SK-N-SH (cell line): ENCODE data around the gene STX19. TPM values are rescaled to one million over a fixed set of nuclear protein-coding genes. Genes with fewer than 3 reads are reported as not detected.

Experiments
- CTCF ChIA-PET: fragments of 300-600, 350-600 bp; formaldehyde crosslinking; extraction: SDS; loops from one replicate; lab custom pipeline; 2021; lab: Yijun Ruan, JAX
- POLR2A ChIA-PET: fragments of 350-600 bp; sonication (Branson Sonifier 250); formaldehyde crosslinking; extraction: SDS; loops from one replicate; lab custom pipeline; 2020; ENCODE audit warnings: antibody characterized with exemption, inconsistent platforms; lab: Yijun Ruan, JAX
- DNase-seq: peaks from one replicate; pipeline ENCODE4 v3.0.0; 2012
- H2AFZ ChIP-seq: fragments of 200-600 bp; sonication (generic); 2 replicates; pipeline ENCODE4 v1.8.1; 2016; ENCODE audit warnings: antibody characterized with exemption, mild to moderate bottlenecking, low read depth
- H3F3A ChIP-seq: fragments of 200-600 bp; sonication (generic); replicated peaks from 2 replicates; pipeline ENCODE3; 2016; ENCODE audit warnings: antibody characterized with exemption, mild to moderate bottlenecking; ENCODE audit not compliant: insufficient read depth
- H3K27ac ChIP-seq, 2 experiments: fragments of 200-500 bp in 1 of 2; fragments of 200-600 bp in 1 of 2; sonication (Bioruptor generic) in 1 of 2; sonication (generic), shearing (Covaris generic) in 1 of 2; 2 replicates each; pipeline versions ENCODE4 v1.5.1 to v1.6.1; 2014 to 2016; ENCODE audit warnings: low read depth in 2 of 2, inconsistent platforms in 1 of 2, low read length in 1 of 2, mild to moderate bottlenecking in 1 of 2, mixed read lengths in 1 of 2
- H3K27me3 ChIP-seq: fragments of 200-600 bp; sonication (generic), shearing (Covaris generic); 2 replicates; pipeline ENCODE4 v1.6.1; 2016; ENCODE audit warnings: mixed run types; ENCODE audit not compliant: insufficient read depth
- H3K36me3 ChIP-seq, 2 experiments: fragments of 200-500 bp in 1 of 2; fragments of 200-600 bp in 1 of 2; sonication (Bioruptor generic) in 1 of 2; sonication (generic) in 1 of 2; replicated peaks in 1 of 2; 2 replicates each; pipeline versions ENCODE3 to v1.5.1; 2014 to 2016; ENCODE audit warnings: low read length in 1 of 2, mild to moderate bottlenecking in 1 of 2; ENCODE audit not compliant: insufficient read depth in 2 of 2, control insufficient read depth in 1 of 2
- H3K4me1 ChIP-seq, 2 experiments: fragments of 200-500 bp in 1 of 2; fragments of 200-600 bp in 1 of 2; sonication (Bioruptor generic) in 1 of 2; sonication (generic), shearing (Covaris generic) in 1 of 2; 2 replicates each; pipeline versions ENCODE4 v1.5.1 to v1.6.1; 2014 to 2016; ENCODE audit warnings: low read depth in 1 of 2, low read length in 1 of 2, mixed run types in 1 of 2; ENCODE audit not compliant: insufficient read depth in 2 of 2, control insufficient read depth in 1 of 2
- H3K4me2 ChIP-seq: fragments of 200-600 bp; sonication (generic), shearing (Covaris generic); 2 replicates; pipeline ENCODE4 v1.6.1; 2017; ENCODE audit warnings: mixed run types
- H3K4me3 ChIP-seq, 2 experiments: fragments of 200-500 bp in 1 of 2; fragments of 200-600 bp in 1 of 2; sonication (Bioruptor generic) in 1 of 2; sonication (generic), shearing (Covaris generic) in 1 of 2; 2 replicates each; pipeline versions ENCODE4 v1.5.1 to v1.8.1; 2014 to 2016; ENCODE audit warnings: low read depth in 2 of 2, inconsistent platforms in 1 of 2, low read length in 1 of 2, mild to moderate bottlenecking in 1 of 2, mixed read lengths in 1 of 2, moderate library complexity in 1 of 2
- H3K79me2 ChIP-seq: fragments of 200-600 bp; sonication (generic); 2 replicates; pipeline ENCODE4 v1.8.1; 2017; ENCODE audit warnings: mild to moderate bottlenecking; ENCODE audit not compliant: insufficient read depth
- H3K9ac ChIP-seq: fragments of 200-600 bp; sonication (generic); 2 replicates; pipeline ENCODE4 v1.6.1; 2017; ENCODE audit warnings: mixed run types
- H3K9me2 ChIP-seq: fragments of 200-600 bp; sonication (generic); 2 replicates; pipeline ENCODE4 v1.6.1; 2017; ENCODE audit warnings: mixed run types
- H3K9me3 ChIP-seq: fragments of 200-600 bp; sonication (generic); 2 replicates; pipeline ENCODE4 v1.6.1; 2017; ENCODE audit warnings: mixed run types, mild to moderate bottlenecking, moderate library complexity
- H4K20me1 ChIP-seq: fragments of 200-600 bp; sonication (generic); 2 replicates; pipeline ENCODE4 v1.6.1; 2017; ENCODE audit warnings: mild to moderate bottlenecking, mixed run types; ENCODE audit not compliant: insufficient read depth
- ELF1 ChIP-seq: IDR thresholded peaks from 2 replicates; pipeline ENCODE4 v1.4.0; 2012
- EP300 ChIP-seq, 2 experiments: IDR thresholded peaks; 2 replicates each; pipeline versions ENCODE4 v1.4.0 to v1.6.1; 2012; ENCODE audit warnings: borderline replicate concordance in 1 of 2, low read depth in 1 of 2, low read length in 1 of 2
- EZH2phosphoT487 ChIP-seq: fragments of 200-600 bp; sonication (generic); IDR thresholded peaks from 2 replicates; pipeline ENCODE4 v1.6.1; 2017; ENCODE audit warnings: low read depth, mixed run types, mild to moderate bottlenecking, antibody characterized with exemption, moderate library complexity, borderline replicate concordance
- FOSL2 ChIP-seq: IDR thresholded peaks from 2 replicates; pipeline ENCODE4 v1.4.0; 2012; ENCODE audit warnings: low read depth, mild to moderate bottlenecking, moderate library complexity, borderline replicate concordance
- FOXJ3 ChIP-seq: sonication (generic); formaldehyde crosslinking; IDR thresholded peaks from 2 replicates; pipeline ENCODE4 v1.5.1; 2020; ENCODE audit warnings: mild to moderate bottlenecking, missing genetic modification reagents
- GATA2 ChIP-seq: sonication (generic); formaldehyde crosslinking; IDR thresholded peaks from 2 replicates; pipeline ENCODE4 v1.5.0; 2020; ENCODE audit warnings: mild to moderate bottlenecking, missing genetic modification reagents
- JUND ChIP-seq: IDR thresholded peaks from 2 replicates; pipeline ENCODE4 v1.4.0; 2012
- MAX ChIP-seq: IDR thresholded peaks from 2 replicates; pipeline ENCODE4 v1.4.0; 2012; ENCODE audit warnings: low read depth
- MEF2A ChIP-seq: IDR thresholded peaks from 2 replicates; pipeline ENCODE4 v1.4.0; 2012; ENCODE audit warnings: low read depth, borderline replicate concordance
- POLR2AphosphoS5 ChIP-seq: IDR thresholded peaks from 2 replicates; pipeline ENCODE4 v1.6.1; 2012; ENCODE audit warnings: low read depth, low read length
- RAD21 ChIP-seq: IDR thresholded peaks from 2 replicates; pipeline ENCODE4 v1.6.1; 2012; ENCODE audit warnings: mild to moderate bottlenecking, low read length
- RFX5 ChIP-seq: IDR thresholded peaks from 2 replicates; pipeline ENCODE4 v1.6.1; 2012; ENCODE audit warnings: mild to moderate bottlenecking, improper control_type of control experiment, low read length
- RXRA ChIP-seq: IDR thresholded peaks from 2 replicates; pipeline ENCODE4 v1.4.0; 2012; ENCODE audit warnings: low read depth, mild to moderate bottlenecking, borderline replicate concordance
- SMC3 ChIP-seq: IDR thresholded peaks from 2 replicates; pipeline ENCODE4 v1.6.1; 2012; ENCODE audit warnings: low read depth, low read length, improper control_type of control experiment
- TAF1 ChIP-seq: IDR thresholded peaks from 2 replicates; pipeline ENCODE4 v1.6.1; 2012; ENCODE audit warnings: low read depth, mild to moderate bottlenecking, low read length, moderate library complexity, borderline replicate concordance
- USF1 ChIP-seq: IDR thresholded peaks from 2 replicates; pipeline ENCODE4 v1.4.0; 2012; ENCODE audit warnings: low read depth, borderline replicate concordance
- USF2 ChIP-seq: fragments of 150-350 bp; IDR thresholded peaks from 2 replicates; pipeline ENCODE4 v1.6.1; 2017; ENCODE audit warnings: antibody characterized with exemption, low read length, low read depth, borderline replicate concordance
- YY1 ChIP-seq: IDR thresholded peaks from 2 replicates; pipeline ENCODE4 v1.4.0; 2012; ENCODE audit warnings: low read depth, mild to moderate bottlenecking
- WGBS: methylation state at CpG from one replicate; pipeline ENCODE4 v1.1.6; 2017; ENCODE audit warnings: low lambda C conversion rate; 5-methylcytosine and 5-hydroxymethylcytosine counted together
- polyA plus RNA-seq, 3 experiments: library from polyadenylated mRNA; depleted of rRNA; stranded (reverse); fragments of >200 nt; gene quantifications; 2 replicates each; pipeline ENCODE4 v1.2.3, GENCODE V29; 2012
- TF ChIP-seq, protein P1 (sequence below): fragments of 150-350 bp; IDR thresholded peaks from 2 replicates; pipeline ENCODE4 v1.6.1; 2016; ENCODE audit warnings: mild to moderate bottlenecking, low read depth, low read length
- TF ChIP-seq, protein P2 (sequence below): fragments of 200-600 bp; sonication (generic); IDR thresholded peaks from 2 replicates; pipeline ENCODE4 v1.6.1; 2017; ENCODE audit warnings: antibody characterized with exemption, mild to moderate bottlenecking, moderate library complexity

Gene STX19
- polyA plus RNA-seq, 1 of the 3 experiments (the other 2 are of a cell fraction) = not detected

GRCh38 chr3:94065122-94065521 lies 36.7 kb upstream of the STX19 start:
- H3K4me3 ChIP-seq = no peak overlapping the region
- no peak overlapping the region for H3K9ac ChIP-seq
- H3F3A ChIP-seq = peaks cover 17% of the 10 kb centered on the region
- H2AFZ ChIP-seq = no peak overlapping the region
- H3K4me2 ChIP-seq = 0 out of 2 replicates have a peak overlapping the region, but pooled peaks have one; percentile 22
- WGBS = 81% methylated on average over 1 of the region's 1 CpG
- H3K27ac ChIP-seq = no peak overlapping the region
- no peaks in the 10 kb centered on the region for H3K27me3 ChIP-seq
- H4K20me1 ChIP-seq = no peaks in the 10 kb centered on the region
- peaks cover 18 to 19% of the 10 kb centered on the region in 2 experiments for H3K36me3 ChIP-seq
- TF ChIP-seq GATA2 (CRISPR knock-in tag) (no peak), ELF1 (no peak), EZH2phosphoT487 (no peak), JUND (no peak), MEF2A (no peak), YY1 (no peak), USF1 (no peak), RAD21 (no peak), FOSL2 (no peak), RXRA (no peak), TAF1 (no peak), FOXJ3 (no peak), POLR2AphosphoS5 (no peak), USF2 (no peak), MAX (no peak), EP300 (IDR thresholded peaks at IDR 0.05; ENCODE audit: borderline replicate concordance in 1 of 2, low read depth in 1 of 2, low read length in 1 of 2) (no peak), SMC3 (no peak), RFX5 (no peak)
- TF ChIP-seq, protein P1, sequence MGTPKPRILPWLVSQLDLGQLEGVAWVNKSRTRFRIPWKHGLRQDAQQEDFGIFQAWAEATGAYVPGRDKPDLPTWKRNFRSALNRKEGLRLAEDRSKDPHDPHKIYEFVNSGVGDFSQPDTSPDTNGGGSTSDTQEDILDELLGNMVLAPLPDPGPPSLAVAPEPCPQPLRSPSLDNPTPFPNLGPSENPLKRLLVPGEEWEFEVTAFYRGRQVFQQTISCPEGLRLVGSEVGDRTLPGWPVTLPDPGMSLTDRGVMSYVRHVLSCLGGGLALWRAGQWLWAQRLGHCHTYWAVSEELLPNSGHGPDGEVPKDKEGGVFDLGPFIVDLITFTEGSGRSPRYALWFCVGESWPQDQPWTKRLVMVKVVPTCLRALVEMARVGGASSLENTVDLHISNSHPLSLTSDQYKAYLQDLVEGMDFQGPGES = no peak
- TF ChIP-seq, protein P2, sequence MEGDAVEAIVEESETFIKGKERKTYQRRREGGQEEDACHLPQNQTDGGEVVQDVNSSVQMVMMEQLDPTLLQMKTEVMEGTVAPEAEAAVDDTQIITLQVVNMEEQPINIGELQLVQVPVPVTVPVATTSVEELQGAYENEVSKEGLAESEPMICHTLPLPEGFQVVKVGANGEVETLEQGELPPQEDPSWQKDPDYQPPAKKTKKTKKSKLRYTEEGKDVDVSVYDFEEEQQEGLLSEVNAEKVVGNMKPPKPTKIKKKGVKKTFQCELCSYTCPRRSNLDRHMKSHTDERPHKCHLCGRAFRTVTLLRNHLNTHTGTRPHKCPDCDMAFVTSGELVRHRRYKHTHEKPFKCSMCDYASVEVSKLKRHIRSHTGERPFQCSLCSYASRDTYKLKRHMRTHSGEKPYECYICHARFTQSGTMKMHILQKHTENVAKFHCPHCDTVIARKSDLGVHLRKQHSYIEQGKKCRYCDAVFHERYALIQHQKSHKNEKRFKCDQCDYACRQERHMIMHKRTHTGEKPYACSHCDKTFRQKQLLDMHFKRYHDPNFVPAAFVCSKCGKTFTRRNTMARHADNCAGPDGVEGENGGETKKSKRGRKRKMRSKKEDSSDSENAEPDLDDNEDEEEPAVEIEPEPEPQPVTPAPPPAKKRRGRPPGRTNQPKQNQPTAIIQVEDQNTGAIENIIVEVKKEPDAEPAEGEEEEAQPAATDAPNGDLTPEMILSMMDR = no peak
- TF ChIP-seq, all 33 proteins: peak for 0
- POLR2A ChIA-PET = no interaction called here
- Histone ChIP-seq H3K9me2 (no peaks in the 10 kb centered on the region), H3K9me3 (no peaks in the 10 kb centered on the region), H3K4me1 (peaks cover 0 to 2% of the 10 kb centered on the region in 2 experiments; a peak in 2 of 4 replicates), H3K79me2 (peaks cover 26% of the 10 kb centered on the region; the same call in 1 of the 2 replicates)
- DNase-seq = no peak
- CTCF ChIA-PET = interaction anchor here (0.7 to 1.3 kb wide), 3 partner anchors 25 to 185 kb away, joined by 3 to 6 read pairs (median 4); no protein-coding TSS in a partner anchor
